K562 (cell line): Measurements from ENCODE around the gene WDR31. TPM values are rescaled to one million over a fixed set of nuclear protein-coding genes. Genes with fewer than 3 reads are reported as not detected.

Source experiments
- CC2D1A ChIP-seq: fragments of 450-650 bp; IDR thresholded peaks from 2 replicates; pipeline ENCODE4 v1.6.1; 2017; ENCODE audit warnings: mild to moderate bottlenecking
- HDAC3 ChIP-seq: fragments of 450-650 bp; IDR thresholded peaks from 2 replicates; pipeline ENCODE4 v1.6.1; 2018; ENCODE audit warnings: borderline replicate concordance, mild to moderate bottlenecking, moderate library complexity; ENCODE audit not compliant: partially characterized antibody
- ILF3 ChIP-seq: fragments of 450-650 bp; IDR thresholded peaks from 2 replicates; pipeline ENCODE4 v1.6.1; 2018; ENCODE audit warnings: antibody characterized with exemption, mild to moderate bottlenecking, moderate library complexity, borderline replicate concordance
- KLF1 ChIP-seq: fragments of 450-650 bp; IDR thresholded peaks from 2 replicates; pipeline ENCODE4 v1.6.1; 2016; ENCODE audit warnings: missing genetic modification characterization, missing compliant biosample characterization
- NRF1 ChIP-seq, 2 experiments: fragments of 450-650 bp; IDR thresholded peaks in 1 of 2; conservative IDR thresholded peaks in 1 of 2; 2 replicates each; pipeline ENCODE4 v1.6.1; 2014; ENCODE audit warnings: mild to moderate bottlenecking in 2 of 2
- RNF2 ChIP-seq: sonication (generic); IDR thresholded peaks from 2 replicates; pipeline ENCODE4 v1.6.1; 2016
- TAF7 ChIP-seq: fragments of 450-650 bp; IDR thresholded peaks from 2 replicates; pipeline ENCODE4 v1.6.1; 2016; ENCODE audit warnings: missing genetic modification characterization, missing compliant biosample characterization
- TBP ChIP-seq: optimal IDR thresholded peaks from 2 replicates; pipeline ENCODE3; 2011; ENCODE audit warnings: low read depth, low read length, improper control_type of control experiment
- WHSC1 ChIP-seq: IDR thresholded peaks from one replicate; pipeline ENCODE4 v1.6.1; 2012; ENCODE audit warnings: low read length, control low read depth, inconsistent platforms
- YBX1 ChIP-seq: fragments of 450-650 bp; IDR thresholded peaks from 2 replicates; pipeline ENCODE4 v1.7.1; 2016; ENCODE audit warnings: mild to moderate bottlenecking
- ZFP30 ChIP-seq: fragments of 250-450 bp; sonication (Bioruptor Pico); IDR thresholded peaks from 2 replicates; pipeline ENCODE4 v1.8.0; 2022; ENCODE audit warnings: moderate library complexity, mild to moderate bottlenecking, inconsistent platforms, borderline replicate concordance
- ZNF146 ChIP-seq: IDR thresholded peaks from one replicate; pipeline ENCODE4 v1.6.1; 2018; ENCODE audit warnings: missing compliant biosample characterization; ENCODE audit not compliant: unreplicated experiment
- polyA plus RNA-seq, 8 experiments: library from polyadenylated mRNA; depleted of rRNA in 4 of 8; stranded (reverse) in 5 of 8; unstranded in 3 of 8; fragments of >200 nt; fragmentation: Nextera tagmentation in 2 of 8; fragmentation: Illumina TruSeq in 1 of 8; extraction: Ambion mirVana in 2 of 8; extraction: Trizol in 1 of 8; gene quantifications; 2 replicates each; pipeline versions ENCODE4 v1.2.1 to v1.2.3, GENCODE V29; 2011 to 2014; ENCODE audit warnings: inconsistent platforms in 1 of 8, missing spikeins in 1 of 8
- total RNA-seq, 7 experiments: library from RNA; depleted of rRNA in 6 of 7; stranded (reverse); fragments of >200 nt in 6 of 7; fragmentation: Illumina TruSeq in 2 of 7; extraction: Trizol in 2 of 7; gene quantifications; 2 replicates each; pipeline versions ENCODE4 v1.2.1 to v1.2.3, GENCODE V29; 2011 to 2021; ENCODE audit warnings: low replicate concordance in 1 of 7
- TF ChIP-seq, protein P1 (sequence below), 2 experiments: fragments of 450-650 bp; IDR thresholded peaks; 2 replicates each; pipeline ENCODE4 v1.6.1; 2016
- TF ChIP-seq, protein P2 (sequence below): fragments of 200-600 bp; sonication (generic); IDR thresholded peaks from one replicate; pipeline ENCODE4 v1.6.1; 2012; ENCODE audit warnings: mild to moderate bottlenecking, low read depth, low read length, inconsistent platforms
- TF ChIP-seq, protein P3 (sequence below): sonication (generic); formaldehyde crosslinking; IDR thresholded peaks from 2 replicates; pipeline ENCODE4 v1.8.0; 2022; ENCODE audit warnings: missing genetic modification reagents, mild to moderate bottlenecking, moderate library complexity, borderline replicate concordance

WDR31 gene
- total and polyA plus RNA-seq, 9 of the 15 experiments (the other 6 are each of a cell fraction or from before 2014, with no cell fraction given): 0.35 to 1.8 (median 0.95) TPM

DNA sequence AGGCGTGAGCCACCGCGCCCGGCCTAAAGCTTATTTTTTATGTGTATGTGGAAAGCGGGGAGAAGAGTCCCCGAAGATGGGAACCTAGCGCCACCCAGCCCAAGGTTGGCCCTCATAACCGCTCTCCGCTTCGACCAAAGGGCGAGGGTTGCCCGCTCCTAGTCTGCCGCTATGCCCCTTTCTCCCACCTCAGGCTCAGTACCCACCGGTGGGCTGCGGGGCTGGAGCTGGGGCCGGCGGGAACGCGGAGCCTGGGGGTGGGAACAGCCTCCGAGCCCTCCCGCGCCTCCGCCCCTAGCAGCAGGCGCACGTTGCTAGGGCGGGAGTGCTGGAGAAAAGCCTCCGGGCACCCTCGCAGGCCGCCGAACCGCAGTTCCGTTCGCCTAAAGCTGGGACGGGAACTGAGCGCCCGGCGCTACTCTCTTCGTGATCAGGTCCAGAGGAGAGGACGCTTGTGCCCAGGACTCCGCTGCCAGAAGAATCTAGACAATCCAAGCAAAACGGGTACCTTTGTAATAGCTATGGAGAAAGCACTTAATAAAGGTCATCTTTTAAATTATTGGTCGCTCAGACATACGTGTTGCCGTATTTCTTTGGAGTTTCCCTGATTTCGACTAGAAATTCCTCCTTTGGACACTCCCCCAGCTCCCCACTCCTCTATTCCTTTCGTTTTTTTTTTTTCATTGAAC lies at the start of gene WDR31 (continued):
- TF ChIP-seq, protein P1, sequence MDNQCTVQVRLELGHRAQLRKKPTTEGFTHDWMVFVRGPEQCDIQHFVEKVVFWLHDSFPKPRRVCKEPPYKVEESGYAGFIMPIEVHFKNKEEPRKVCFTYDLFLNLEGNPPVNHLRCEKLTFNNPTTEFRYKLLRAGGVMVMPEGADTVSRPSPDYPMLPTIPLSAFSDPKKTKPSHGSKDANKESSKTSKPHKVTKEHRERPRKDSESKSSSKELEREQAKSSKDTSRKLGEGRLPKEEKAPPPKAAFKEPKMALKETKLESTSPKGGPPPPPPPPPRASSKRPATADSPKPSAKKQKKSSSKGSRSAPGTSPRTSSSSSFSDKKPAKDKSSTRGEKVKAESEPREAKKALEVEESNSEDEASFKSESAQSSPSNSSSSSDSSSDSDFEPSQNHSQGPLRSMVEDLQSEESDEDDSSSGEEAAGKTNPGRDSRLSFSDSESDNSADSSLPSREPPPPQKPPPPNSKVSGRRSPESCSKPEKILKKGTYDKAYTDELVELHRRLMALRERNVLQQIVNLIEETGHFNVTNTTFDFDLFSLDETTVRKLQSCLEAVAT (IDR thresholded peaks at IDR 0.05): no peak; a peak in 1 of 4 replicates
- TF ChIP-seq YBX1 (no peak), ILF3 (no peak), WHSC1 (no peak), RNF2 (peak; percentile 78), ZFP30 (CRISPR knock-in tag) (no peak), KLF1 (tag) (no peak), TAF7 (peak; percentile 68), ZNF146 (CRISPR knock-in tag) (no peak), CC2D1A (no peak), NRF1 (conservative IDR thresholded peaks at IDR 0.05 in 1 of 2, IDR thresholded peaks at IDR 0.05 in 1 of 2) (peak; percentile 56 to 65), TBP (peak; percentile 93), HDAC3 (no peak)
- TF ChIP-seq, protein P2, sequence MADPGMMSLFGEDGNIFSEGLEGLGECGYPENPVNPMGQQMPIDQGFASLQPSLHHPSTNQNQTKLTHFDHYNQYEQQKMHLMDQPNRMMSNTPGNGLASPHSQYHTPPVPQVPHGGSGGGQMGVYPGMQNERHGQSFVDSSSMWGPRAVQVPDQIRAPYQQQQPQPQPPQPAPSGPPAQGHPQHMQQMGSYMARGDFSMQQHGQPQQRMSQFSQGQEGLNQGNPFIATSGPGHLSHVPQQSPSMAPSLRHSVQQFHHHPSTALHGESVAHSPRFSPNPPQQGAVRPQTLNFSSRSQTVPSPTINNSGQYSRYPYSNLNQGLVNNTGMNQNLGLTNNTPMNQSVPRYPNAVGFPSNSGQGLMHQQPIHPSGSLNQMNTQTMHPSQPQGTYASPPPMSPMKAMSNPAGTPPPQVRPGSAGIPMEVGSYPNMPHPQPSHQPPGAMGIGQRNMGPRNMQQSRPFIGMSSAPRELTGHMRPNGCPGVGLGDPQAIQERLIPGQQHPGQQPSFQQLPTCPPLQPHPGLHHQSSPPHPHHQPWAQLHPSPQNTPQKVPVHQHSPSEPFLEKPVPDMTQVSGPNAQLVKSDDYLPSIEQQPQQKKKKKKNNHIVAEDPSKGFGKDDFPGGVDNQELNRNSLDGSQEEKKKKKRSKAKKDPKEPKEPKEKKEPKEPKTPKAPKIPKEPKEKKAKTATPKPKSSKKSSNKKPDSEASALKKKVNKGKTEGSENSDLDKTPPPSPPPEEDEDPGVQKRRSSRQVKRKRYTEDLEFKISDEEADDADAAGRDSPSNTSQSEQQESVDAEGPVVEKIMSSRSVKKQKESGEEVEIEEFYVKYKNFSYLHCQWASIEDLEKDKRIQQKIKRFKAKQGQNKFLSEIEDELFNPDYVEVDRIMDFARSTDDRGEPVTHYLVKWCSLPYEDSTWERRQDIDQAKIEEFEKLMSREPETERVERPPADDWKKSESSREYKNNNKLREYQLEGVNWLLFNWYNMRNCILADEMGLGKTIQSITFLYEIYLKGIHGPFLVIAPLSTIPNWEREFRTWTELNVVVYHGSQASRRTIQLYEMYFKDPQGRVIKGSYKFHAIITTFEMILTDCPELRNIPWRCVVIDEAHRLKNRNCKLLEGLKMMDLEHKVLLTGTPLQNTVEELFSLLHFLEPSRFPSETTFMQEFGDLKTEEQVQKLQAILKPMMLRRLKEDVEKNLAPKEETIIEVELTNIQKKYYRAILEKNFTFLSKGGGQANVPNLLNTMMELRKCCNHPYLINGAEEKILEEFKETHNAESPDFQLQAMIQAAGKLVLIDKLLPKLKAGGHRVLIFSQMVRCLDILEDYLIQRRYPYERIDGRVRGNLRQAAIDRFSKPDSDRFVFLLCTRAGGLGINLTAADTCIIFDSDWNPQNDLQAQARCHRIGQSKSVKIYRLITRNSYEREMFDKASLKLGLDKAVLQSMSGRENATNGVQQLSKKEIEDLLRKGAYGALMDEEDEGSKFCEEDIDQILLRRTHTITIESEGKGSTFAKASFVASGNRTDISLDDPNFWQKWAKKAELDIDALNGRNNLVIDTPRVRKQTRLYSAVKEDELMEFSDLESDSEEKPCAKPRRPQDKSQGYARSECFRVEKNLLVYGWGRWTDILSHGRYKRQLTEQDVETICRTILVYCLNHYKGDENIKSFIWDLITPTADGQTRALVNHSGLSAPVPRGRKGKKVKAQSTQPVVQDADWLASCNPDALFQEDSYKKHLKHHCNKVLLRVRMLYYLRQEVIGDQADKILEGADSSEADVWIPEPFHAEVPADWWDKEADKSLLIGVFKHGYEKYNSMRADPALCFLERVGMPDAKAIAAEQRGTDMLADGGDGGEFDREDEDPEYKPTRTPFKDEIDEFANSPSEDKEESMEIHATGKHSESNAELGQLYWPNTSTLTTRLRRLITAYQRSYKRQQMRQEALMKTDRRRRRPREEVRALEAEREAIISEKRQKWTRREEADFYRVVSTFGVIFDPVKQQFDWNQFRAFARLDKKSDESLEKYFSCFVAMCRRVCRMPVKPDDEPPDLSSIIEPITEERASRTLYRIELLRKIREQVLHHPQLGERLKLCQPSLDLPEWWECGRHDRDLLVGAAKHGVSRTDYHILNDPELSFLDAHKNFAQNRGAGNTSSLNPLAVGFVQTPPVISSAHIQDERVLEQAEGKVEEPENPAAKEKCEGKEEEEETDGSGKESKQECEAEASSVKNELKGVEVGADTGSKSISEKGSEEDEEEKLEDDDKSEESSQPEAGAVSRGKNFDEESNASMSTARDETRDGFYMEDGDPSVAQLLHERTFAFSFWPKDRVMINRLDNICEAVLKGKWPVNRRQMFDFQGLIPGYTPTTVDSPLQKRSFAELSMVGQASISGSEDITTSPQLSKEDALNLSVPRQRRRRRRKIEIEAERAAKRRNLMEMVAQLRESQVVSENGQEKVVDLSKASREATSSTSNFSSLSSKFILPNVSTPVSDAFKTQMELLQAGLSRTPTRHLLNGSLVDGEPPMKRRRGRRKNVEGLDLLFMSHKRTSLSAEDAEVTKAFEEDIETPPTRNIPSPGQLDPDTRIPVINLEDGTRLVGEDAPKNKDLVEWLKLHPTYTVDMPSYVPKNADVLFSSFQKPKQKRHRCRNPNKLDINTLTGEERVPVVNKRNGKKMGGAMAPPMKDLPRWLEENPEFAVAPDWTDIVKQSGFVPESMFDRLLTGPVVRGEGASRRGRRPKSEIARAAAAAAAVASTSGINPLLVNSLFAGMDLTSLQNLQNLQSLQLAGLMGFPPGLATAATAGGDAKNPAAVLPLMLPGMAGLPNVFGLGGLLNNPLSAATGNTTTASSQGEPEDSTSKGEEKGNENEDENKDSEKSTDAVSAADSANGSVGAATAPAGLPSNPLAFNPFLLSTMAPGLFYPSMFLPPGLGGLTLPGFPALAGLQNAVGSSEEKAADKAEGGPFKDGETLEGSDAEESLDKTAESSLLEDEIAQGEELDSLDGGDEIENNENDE: no peak
- TF ChIP-seq, protein P3, sequence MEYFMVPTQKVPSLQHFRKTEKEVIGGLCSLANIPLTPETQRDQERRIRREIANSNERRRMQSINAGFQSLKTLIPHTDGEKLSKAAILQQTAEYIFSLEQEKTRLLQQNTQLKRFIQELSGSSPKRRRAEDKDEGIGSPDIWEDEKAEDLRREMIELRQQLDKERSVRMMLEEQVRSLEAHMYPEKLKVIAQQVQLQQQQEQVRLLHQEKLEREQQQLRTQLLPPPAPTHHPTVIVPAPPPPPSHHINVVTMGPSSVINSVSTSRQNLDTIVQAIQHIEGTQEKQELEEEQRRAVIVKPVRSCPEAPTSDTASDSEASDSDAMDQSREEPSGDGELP: peak; percentile 85
